H9 (cell line): ENCODE measurements around the gene DFFB. TPM values are rescaled to one million over a fixed set of nuclear protein-coding genes. Genes with fewer than 3 reads are reported as not detected.
"Not testable (repeated sequence)": the region's sequence is repeated elsewhere in the genome, so short reads cannot be mapped to it uniquely, and the experiment has no call there.

Source experiments
- DNase-seq: peaks from one replicate; pipeline ENCODE4 v3.0.0-alpha.2; 2017
- H2AFZ ChIP-seq: one replicate; pipeline ENCODE4 v1.6.1; 2013; ENCODE audit warnings: mild to moderate bottlenecking, low read length, control low read depth, moderate library complexity
- H2AK5ac ChIP-seq: 2 replicates; pipeline ENCODE4 v1.6.1; 2013; ENCODE audit warnings: low read length, control low read depth, mixed read lengths; ENCODE audit not compliant: insufficient read length
- H2BK120ac ChIP-seq: one replicate; pipeline ENCODE4 v1.6.1; 2013; ENCODE audit warnings: low read depth, mild to moderate bottlenecking, low read length, control low read depth, inconsistent platforms; ENCODE audit not compliant: poor library complexity, severe bottlenecking
- H2BK12ac ChIP-seq: 2 replicates; pipeline ENCODE4 v1.6.1; 2013; ENCODE audit warnings: low read length, control low read depth, mixed read lengths, low read depth; ENCODE audit not compliant: insufficient read length
- H2BK15ac ChIP-seq: 2 replicates; pipeline ENCODE4 v1.6.1; 2013; ENCODE audit warnings: low read depth, low read length, control low read depth
- H2BK20ac ChIP-seq: one replicate; pipeline ENCODE4 v1.6.1; 2013; ENCODE audit warnings: low read depth, mild to moderate bottlenecking, low read length, control low read depth, inconsistent platforms; ENCODE audit not compliant: poor library complexity, severe bottlenecking
- H2BK5ac ChIP-seq: 2 replicates; pipeline ENCODE4 v1.6.1; 2013; ENCODE audit warnings: low read length, control low read depth, mixed read lengths; ENCODE audit not compliant: insufficient read length
- H3K14ac ChIP-seq: 2 replicates; pipeline ENCODE4 v1.6.1; 2013; ENCODE audit warnings: low read length, control low read depth; ENCODE audit not compliant: insufficient read depth
- H3K18ac ChIP-seq: 2 replicates; pipeline ENCODE4 v1.6.1; 2013; ENCODE audit warnings: low read depth, mild to moderate bottlenecking, mixed read lengths, low read length, control low read depth; ENCODE audit not compliant: insufficient read length
- H3K23ac ChIP-seq: 2 replicates; pipeline ENCODE4 v1.6.1; 2013; ENCODE audit warnings: low read length, control low read depth, mixed read lengths, low read depth; ENCODE audit not compliant: insufficient read length
- H3K23me2 ChIP-seq: 2 replicates; pipeline ENCODE4 v1.6.1; 2013; ENCODE audit warnings: low read depth, mild to moderate bottlenecking, mixed read lengths, low read length, control low read depth; ENCODE audit not compliant: insufficient read length, poor library complexity, severe bottlenecking
- H3K27ac ChIP-seq: 2 replicates; pipeline ENCODE4 v1.5.1; 2013; ENCODE audit warnings: low read length, control low read depth, mixed read lengths, low read depth; ENCODE audit not compliant: insufficient read length
- H3K27me3 ChIP-seq: 2 replicates; pipeline ENCODE4 v1.6.1; 2013; ENCODE audit warnings: low read length, control low read depth, inconsistent platforms; ENCODE audit not compliant: insufficient read depth
- H3K4ac ChIP-seq: 2 replicates; pipeline ENCODE4 v1.6.1; 2013; ENCODE audit warnings: low read depth, mild to moderate bottlenecking, control low read depth, inconsistent platforms, low read length, moderate library complexity
- H3K4me1 ChIP-seq: 2 replicates; pipeline ENCODE4 v1.6.1; 2013; ENCODE audit warnings: low read length, control low read depth, inconsistent platforms; ENCODE audit not compliant: insufficient read depth
- H3K4me2 ChIP-seq: 2 replicates; pipeline ENCODE4 v1.6.1; 2013; ENCODE audit warnings: low read length, control low read depth, mixed read lengths; ENCODE audit not compliant: insufficient read length, insufficient read depth
- H3K56ac ChIP-seq: 2 replicates; pipeline ENCODE4 v1.6.1; 2013; ENCODE audit warnings: low read depth, mild to moderate bottlenecking, mixed read lengths, low read length, control low read depth; ENCODE audit not compliant: insufficient read length
- H3K79me1 ChIP-seq: 2 replicates; pipeline ENCODE4 v1.6.1; 2013; ENCODE audit warnings: low read depth, mild to moderate bottlenecking, moderate library complexity, low read length, control low read depth, inconsistent platforms; ENCODE audit not compliant: insufficient read depth, poor library complexity, severe bottlenecking
- H3K79me2 ChIP-seq: 2 replicates; pipeline ENCODE4 v1.6.1; 2013; ENCODE audit warnings: low read length, control low read depth, inconsistent platforms; ENCODE audit not compliant: insufficient read depth
- H3K9ac ChIP-seq: 2 replicates; pipeline ENCODE4 v1.6.1; 2013; ENCODE audit warnings: low read length, control low read depth, mixed read lengths; ENCODE audit not compliant: insufficient read length; ENCODE audit errors: extremely low read depth
- H3K9me3 ChIP-seq: one replicate; pipeline ENCODE4 v1.6.1; 2013; ENCODE audit warnings: low read depth, low read length, inconsistent platforms; ENCODE audit not compliant: control insufficient read depth
- H3T11ph ChIP-seq: one replicate; pipeline ENCODE4 v1.6.1; 2013; ENCODE audit warnings: mild to moderate bottlenecking, low read length, control low read depth, inconsistent platforms
- H4K20me1 ChIP-seq: one replicate; pipeline ENCODE4 v1.6.1; 2013; ENCODE audit not compliant: control insufficient read depth, insufficient read length, insufficient read depth
- H4K5ac ChIP-seq: 2 replicates; pipeline ENCODE4 v1.6.1; 2013; ENCODE audit warnings: low read depth, mild to moderate bottlenecking, mixed read lengths, low read length, control low read depth; ENCODE audit not compliant: insufficient read length
- H4K8ac ChIP-seq: replicated peaks from 2 replicates; pipeline ENCODE4 v1.6.1; 2013; ENCODE audit warnings: low read length, control low read depth, mixed read lengths, low read depth; ENCODE audit not compliant: insufficient read length
- H4K91ac ChIP-seq: 2 replicates; pipeline ENCODE4 v1.6.1; 2013; ENCODE audit warnings: low read depth, mild to moderate bottlenecking, moderate library complexity, mixed read lengths, low read length, control low read depth; ENCODE audit not compliant: insufficient read length
- H3K27ac Mint-ChIP-seq, 3 experiments: 2 replicates in 2 of 3; 3 replicates in 1 of 3; pipeline ENCODE4 v1.8.0; 2020 to 2021; ENCODE audit warnings: mixed read lengths in 3 of 3, mild to moderate bottlenecking in 1 of 3, moderate library complexity in 1 of 3
- H3K27me3 Mint-ChIP-seq: 2 replicates; pipeline ENCODE4 v1.8.0; 2021; ENCODE audit warnings: low read depth, mild to moderate bottlenecking, moderate library complexity, mixed read lengths
- H3K36me3 Mint-ChIP-seq, 3 experiments: 2 replicates in 2 of 3; 3 replicates in 1 of 3; pipeline ENCODE4 v1.8.0; 2020 to 2021; ENCODE audit warnings: low read depth in 3 of 3, mixed read lengths in 3 of 3; ENCODE audit not compliant: insufficient read depth in 1 of 3
- H3K4me1 Mint-ChIP-seq, 2 experiments: 2 replicates each; pipeline ENCODE4 v1.8.0; 2020; ENCODE audit warnings: mixed read lengths in 2 of 2
- H3K4me3 Mint-ChIP-seq, 2 experiments: 2 replicates in 1 of 2; 3 replicates in 1 of 2; pipeline ENCODE4 v1.8.0; 2020 to 2021; ENCODE audit warnings: mild to moderate bottlenecking in 2 of 2, mixed read lengths in 2 of 2, moderate library complexity in 1 of 2
- H3K9me3 Mint-ChIP-seq, 2 experiments: 2 replicates in 1 of 2; 3 replicates in 1 of 2; pipeline ENCODE4 v1.8.0; 2020; ENCODE audit warnings: mild to moderate bottlenecking in 2 of 2, mixed read lengths in 2 of 2, moderate library complexity in 1 of 2
- WGBS: extraction: QIAGEN DNeasy Blood & Tissue Kit; methylation state at CpG from one replicate; pipeline ENCODE4 v1.1.7; 2013; ENCODE audit warnings: missing lambda C conversion rate, low lambda C conversion rate, mixed read lengths; ENCODE audit not compliant: insufficient read length; ENCODE audit errors: extremely low coverage; 5-methylcytosine and 5-hydroxymethylcytosine counted together
- total RNA-seq: library from RNA; stranded (reverse); gene quantifications from 2 replicates; pipeline ENCODE4 v1.2.1, GENCODE V29; 2021
- TF ChIP-seq, protein P1 (sequence below): fragments of 200-600 bp; sonication (generic); conservative IDR thresholded peaks from 3 replicates; pipeline ENCODE4 v1.8.0; 2021; ENCODE audit warnings: antibody characterized with exemption, mild to moderate bottlenecking

Gene DFFB
- total RNA-seq, 1 experiment from 2014 or later = 9.7 TPM

DNA sequence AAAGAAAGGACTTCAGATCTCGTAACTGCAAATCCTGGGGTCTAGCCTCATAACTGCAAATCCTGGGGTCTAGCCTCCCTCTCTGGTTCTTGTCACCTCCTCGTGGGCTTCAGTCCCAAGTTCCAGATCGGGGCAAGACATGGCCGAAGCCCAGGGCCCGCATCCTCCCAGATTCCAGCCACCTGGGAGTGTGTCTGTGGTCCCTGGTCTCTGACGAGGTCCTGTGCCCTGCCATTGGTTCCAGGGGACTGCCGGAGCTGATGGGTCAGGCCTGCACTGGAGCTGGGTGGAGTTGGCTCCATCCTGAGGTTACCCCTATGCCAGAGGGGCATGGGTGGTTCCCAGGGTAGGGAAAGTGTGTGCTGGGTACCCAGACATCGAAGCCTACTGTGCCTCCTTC is 60.5 kb downstream of the DFFB start:
- no CpG with 5 or more reads among the region's 8 CpGs for WGBS
- Histone ChIP-seq H3K56ac (no peak overlapping the region), H3K4me2 (no peak overlapping the region), H2BK120ac (no peak overlapping the region), H3K23me2 (no peaks in the 10 kb centered on the region), H2AK5ac (no peak overlapping the region), H2AFZ (no peak overlapping the region), H3K4me1 (no peaks in the 10 kb centered on the region), H3K9me3 (no peaks in the 10 kb centered on the region), H3K27ac (no peak overlapping the region), H3K4ac (no peak overlapping the region), H3K79me2 (no peaks in the 10 kb centered on the region), H3K79me1 (no peaks in the 10 kb centered on the region), H4K8ac (no peak overlapping the region), H3K9ac (no peak overlapping the region), H3T11ph (no peak overlapping the region), H3K27me3 (no peaks in the 10 kb centered on the region), H2BK15ac (no peak overlapping the region), H3K23ac (no peak overlapping the region), H2BK12ac (no peak overlapping the region), H3K14ac (no peak overlapping the region), H4K5ac (no peak overlapping the region), H4K20me1 (no peaks in the 10 kb centered on the region), H2BK5ac (no peak overlapping the region), H3K18ac (no peak overlapping the region), H4K91ac (no peak overlapping the region), H2BK20ac (no peak overlapping the region)
- H3K27me3 Mint-ChIP-seq = peaks cover 3% of the 10 kb centered on the region; the same call in 1 of the 2 replicates
- TF ChIP-seq, protein P1, sequence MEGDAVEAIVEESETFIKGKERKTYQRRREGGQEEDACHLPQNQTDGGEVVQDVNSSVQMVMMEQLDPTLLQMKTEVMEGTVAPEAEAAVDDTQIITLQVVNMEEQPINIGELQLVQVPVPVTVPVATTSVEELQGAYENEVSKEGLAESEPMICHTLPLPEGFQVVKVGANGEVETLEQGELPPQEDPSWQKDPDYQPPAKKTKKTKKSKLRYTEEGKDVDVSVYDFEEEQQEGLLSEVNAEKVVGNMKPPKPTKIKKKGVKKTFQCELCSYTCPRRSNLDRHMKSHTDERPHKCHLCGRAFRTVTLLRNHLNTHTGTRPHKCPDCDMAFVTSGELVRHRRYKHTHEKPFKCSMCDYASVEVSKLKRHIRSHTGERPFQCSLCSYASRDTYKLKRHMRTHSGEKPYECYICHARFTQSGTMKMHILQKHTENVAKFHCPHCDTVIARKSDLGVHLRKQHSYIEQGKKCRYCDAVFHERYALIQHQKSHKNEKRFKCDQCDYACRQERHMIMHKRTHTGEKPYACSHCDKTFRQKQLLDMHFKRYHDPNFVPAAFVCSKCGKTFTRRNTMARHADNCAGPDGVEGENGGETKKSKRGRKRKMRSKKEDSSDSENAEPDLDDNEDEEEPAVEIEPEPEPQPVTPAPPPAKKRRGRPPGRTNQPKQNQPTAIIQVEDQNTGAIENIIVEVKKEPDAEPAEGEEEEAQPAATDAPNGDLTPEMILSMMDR = no peak
- no peak overlapping the region for H3K27ac Mint-ChIP-seq
- H3K9me3 Mint-ChIP-seq = peaks cover 2 to 3% of the 10 kb centered on the region in 2 experiments; a peak in 3 of 5 replicates
- no peak overlapping the region for H3K4me3 Mint-ChIP-seq
- peaks cover 0 to 2% (median 0%) of the 10 kb centered on the region in 3 experiments; a peak in 1 of 7 replicates for H3K36me3 Mint-ChIP-seq
- no peak for DNase-seq
- H3K4me1 Mint-ChIP-seq = peaks cover 0 to 2% of the 10 kb centered on the region in 2 experiments; a peak in 1 of 4 replicates

DNA sequence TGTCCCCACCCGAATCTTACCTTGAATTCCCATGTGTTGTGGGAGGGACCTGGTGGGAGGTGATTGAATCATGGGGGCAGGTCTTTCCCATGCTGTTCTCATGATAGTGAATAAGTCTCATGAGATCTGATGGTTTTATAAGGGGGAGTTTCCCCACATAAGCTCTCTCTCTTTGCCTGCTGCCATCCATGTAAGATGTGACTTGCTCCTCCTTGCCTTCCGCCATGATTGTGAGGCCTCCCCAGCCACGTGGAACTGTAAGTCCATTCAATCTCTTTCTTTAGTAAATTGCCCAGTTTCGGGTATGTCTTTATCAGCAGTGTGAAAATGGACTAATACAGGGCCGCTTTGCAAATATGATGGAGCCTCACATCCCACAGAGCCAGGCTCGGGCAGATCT is 61.1 kb downstream of the DFFB start:
- H3K79me2 ChIP-seq, H2BK20ac ChIP-seq, H3K79me1 ChIP-seq, H3K4me2 ChIP-seq, H2AK5ac ChIP-seq, H3K18ac ChIP-seq, H4K91ac ChIP-seq, H3K14ac ChIP-seq, H2BK12ac ChIP-seq, H4K8ac ChIP-seq, H3T11ph ChIP-seq, H2BK120ac ChIP-seq, H2BK15ac ChIP-seq, H3K9me3 Mint-ChIP-seq, H3K27me3 ChIP-seq, DNase-seq, H3K9ac ChIP-seq, H3K27me3 Mint-ChIP-seq, H4K5ac ChIP-seq, H3K9me3 ChIP-seq, H3K23ac ChIP-seq, H3K4me1 Mint-ChIP-seq, H3K4me1 ChIP-seq, H3K4me3 Mint-ChIP-seq, H3K36me3 Mint-ChIP-seq, H4K20me1 ChIP-seq, H3K27ac ChIP-seq, H3K27ac Mint-ChIP-seq, H3K4ac ChIP-seq, H3K56ac ChIP-seq, H3K23me2 ChIP-seq, H2AFZ ChIP-seq, H2BK5ac ChIP-seq: not testable (repeated sequence)
- no CpG with 5 or more reads among the region's 6 CpGs for WGBS
